HG02884 (cell line): ENCODE results near the gene PKIB.
A peak's percentile ranks its signal among the peaks of the same experiment; 100 is the strongest.
"Not testable (repeated sequence)": the region's sequence is repeated elsewhere in the genome, so short reads cannot be mapped to it uniquely, and the experiment has no call there.

ENCODE experiments used
- ATAC-seq: cut with Tn5 transposase; IDR thresholded peaks from one replicate; pipeline ENCODE4 v1.9.1; 2021; ENCODE audit warnings: mild to moderate bottlenecking, moderate library complexity; ENCODE audit not compliant: unreplicated experiment

Gene PKIB

GRCh38 chr6:122609881-122610689 lies at the start of gene PKIB:
Gene PKIB (plus strand): TSS chr6:122610405. CDS start chr6:122717795, 107,390 bp downstream.
- ATAC-seq: peak; percentile 86

- no peak for ATAC-seq
Measured at GRCh38 chr6:122563364-122564052, 46.7 kb upstream of the PKIB start.

- no peak for ATAC-seq
Measured at GRCh38 chr6:122564230-122564629, 46.0 kb upstream of the PKIB start.

GRCh38 chr6:122565708-122566107 lies 44.5 kb upstream of the PKIB start:
- ATAC-seq: no peak

- ATAC-seq: no peak
Measured at GRCh38 chr6:122567034-122567433, 43.2 kb upstream of the PKIB start.

- no peak for ATAC-seq
Measured at GRCh38 chr6:122568350-122568749, 41.9 kb upstream of the PKIB start.

- no peak for ATAC-seq
Measured at GRCh38 chr6:122568797-122569221, 41.4 kb upstream of the PKIB start.

GRCh38 chr6:122569230-122569771 lies 40.9 kb upstream of the PKIB start:
- no peak for ATAC-seq

GRCh38 chr6:122571888-122572287 lies 38.3 kb upstream of the PKIB start:
- peak; percentile 52 for ATAC-seq

GRCh38 chr6:122576888-122577287 lies 33.3 kb upstream of the PKIB start:
- no peak for ATAC-seq

- ATAC-seq: no peak
Measured at GRCh38 chr6:122578961-122579360, 31.2 kb upstream of the PKIB start.

GRCh38 chr6:122580737-122581136 lies 29.5 kb upstream of the PKIB start:
- ATAC-seq: no peak

- ATAC-seq: no peak
Measured at GRCh38 chr6:122589115-122589514, 21.1 kb upstream of the PKIB start.

- not testable (repeated sequence) for ATAC-seq
Measured at GRCh38 chr6:122598295-122598694, 11.9 kb upstream of the PKIB start.

- no peak for ATAC-seq
Measured at GRCh38 chr6:122604676-122605075, 5.5 kb upstream of the PKIB start.

GRCh38 chr6:122610690-122611455 lies 668 bp downstream of the PKIB start:
- ATAC-seq: peak; percentile 38

GRCh38 chr6:122612838-122613237 lies 2.6 kb downstream of the PKIB start:
- no peak for ATAC-seq

- no peak for ATAC-seq
Measured at GRCh38 chr6:122614303-122614702, 4.1 kb downstream of the PKIB start.

GRCh38 chr6:122615409-122615808 lies 5.2 kb downstream of the PKIB start:
- ATAC-seq: no peak

GRCh38 chr6:122616877-122617276 lies 6.7 kb downstream of the PKIB start:
- no peak for ATAC-seq

- ATAC-seq: no peak
Measured at GRCh38 chr6:122619309-122619708, 9.1 kb downstream of the PKIB start.
